Natural killer cell (primary cell): Measurements from ENCODE around the gene PRCD. TPM values are rescaled to one million over a fixed set of nuclear protein-coding genes. Genes with fewer than 3 reads are reported as not detected.
"Not testable (repeated sequence)": the region's sequence is repeated elsewhere in the genome, so short reads cannot be mapped to it uniquely, and the experiment has no call there.

Experiments used
- ATAC-seq, 3 donors: fragments of 150-1000 bp in 2 of 3; fragments of 200-7000 bp in 1 of 3; cut with Tn5 transposase; 1 replicate in 1 of 3; 2 replicates in 2 of 3; pipeline ENCODE4 v1.10.0; 2021; ENCODE audit warnings: mild to moderate bottlenecking in 2 of 3, moderate library complexity in 2 of 3
- DNase-seq, 2 donors: peaks; one replicate each; pipeline versions ENCODE4 v3.0.0 to v3.0.0-alpha.2; 2013 to 2021; ENCODE audit warnings: mixed read lengths in 1 of 2
- H3K27ac ChIP-seq: one replicate; pipeline ENCODE4 v1.5.1; 2013; ENCODE audit warnings: mild to moderate bottlenecking, low read length
- H3K27me3 ChIP-seq: one replicate; pipeline ENCODE4 v1.6.1; 2013; ENCODE audit warnings: low read length; ENCODE audit not compliant: control insufficient read depth, insufficient read depth
- H3K36me3 ChIP-seq: one replicate; pipeline ENCODE4 v1.6.1; 2013; ENCODE audit warnings: low read length; ENCODE audit not compliant: control insufficient read depth, insufficient read depth
- H3K4me1 ChIP-seq: one replicate; pipeline ENCODE4 v1.6.1; 2013; ENCODE audit warnings: low read length; ENCODE audit not compliant: control insufficient read depth, insufficient read depth
- H3K4me3 ChIP-seq: one replicate; pipeline ENCODE4 v1.5.1; 2013; ENCODE audit warnings: low read length
- H3K9me3 ChIP-seq: one replicate; pipeline ENCODE4 v1.6.1; 2013; ENCODE audit warnings: low read length; ENCODE audit not compliant: control insufficient read depth, insufficient read depth
- H3K27ac Mint-ChIP-seq, 2 donors: one replicate each; pipeline ENCODE4 v1.8.0; 2022; ENCODE audit warnings: mild to moderate bottlenecking in 2 of 2, mixed read lengths in 2 of 2, moderate library complexity in 1 of 2
- H3K27me3 Mint-ChIP-seq, 2 donors: one replicate each; pipeline ENCODE4 v1.8.0; 2022; ENCODE audit warnings: low read depth in 2 of 2, mixed read lengths in 2 of 2
- H3K36me3 Mint-ChIP-seq: one replicate; pipeline ENCODE4 v1.8.0; 2022; ENCODE audit warnings: mixed read lengths
- H3K4me1 Mint-ChIP-seq, 2 donors: one replicate each; pipeline ENCODE4 v1.8.0; 2022; ENCODE audit warnings: mixed read lengths in 2 of 2
- H3K4me3 Mint-ChIP-seq: one replicate; pipeline ENCODE4 v1.8.0; 2022; ENCODE audit warnings: mild to moderate bottlenecking, moderate library complexity, mixed read lengths
- H3K9me3 Mint-ChIP-seq, 2 donors: one replicate each; pipeline ENCODE4 v1.8.0; 2022; ENCODE audit warnings: mixed read lengths in 2 of 2
- WGBS: methylation state at CpG from one replicate; pipeline ENCODE4 v1.1.7; 2013; ENCODE audit warnings: missing lambda C conversion rate; ENCODE audit not compliant: insufficient coverage; 5-methylcytosine and 5-hydroxymethylcytosine counted together
- intact Hi-C: fragments of 100-400 bp; cut with micrococcal nuclease; formaldehyde crosslinking; loops from one replicate; pipeline ENCODE4 v1.14.2; 2022
- total RNA-seq, 4 donors: library from RNA; stranded (reverse); fragments of 120-200 nt in 1 of 4; gene quantifications; one replicate each; pipeline versions ENCODE4 v1.2.3 to v1.2.4, GENCODE V29; 2013 to 2022
- TF ChIP-seq, protein P1 (sequence below): fragments of 200-600 bp; IDR thresholded peaks from one replicate; pipeline ENCODE4 v1.8.0; 2022; ENCODE audit warnings: antibody characterized with exemption

The PRCD gene
- total RNA-seq, 3 donors from 2014 or later (not counting 1 experiment from before 2014, with no cell fraction given) = 0.77 to 1.1 (median 0.82) TPM

GRCh38 chr17:76521262-76521661 is 18.6 kb upstream of the PRCD start:
- Mint-ChIP-seq H3K27ac (no peak overlapping the region), H3K4me3 (no peak overlapping the region), H3K4me1 (peaks cover 14 to 41% of the 10 kb centered on the region in 2 donors), H3K9me3 (no peaks in the 10 kb centered on the region), H3K27me3 (no peaks in the 10 kb centered on the region), H3K36me3 (no peaks in the 10 kb centered on the region)
- 96% methylated on average over 7 of the region's 7 CpGs for WGBS
- intact Hi-C loops = no loop called here
- Histone ChIP-seq H3K9me3 (no peaks in the 10 kb centered on the region), H3K27ac (no peak overlapping the region), H3K4me1 (peaks cover 36% of the 10 kb centered on the region), H3K27me3 (no peaks in the 10 kb centered on the region), H3K4me3 (no peak overlapping the region), H3K36me3 (no peaks in the 10 kb centered on the region)
- TF ChIP-seq, protein P1, sequence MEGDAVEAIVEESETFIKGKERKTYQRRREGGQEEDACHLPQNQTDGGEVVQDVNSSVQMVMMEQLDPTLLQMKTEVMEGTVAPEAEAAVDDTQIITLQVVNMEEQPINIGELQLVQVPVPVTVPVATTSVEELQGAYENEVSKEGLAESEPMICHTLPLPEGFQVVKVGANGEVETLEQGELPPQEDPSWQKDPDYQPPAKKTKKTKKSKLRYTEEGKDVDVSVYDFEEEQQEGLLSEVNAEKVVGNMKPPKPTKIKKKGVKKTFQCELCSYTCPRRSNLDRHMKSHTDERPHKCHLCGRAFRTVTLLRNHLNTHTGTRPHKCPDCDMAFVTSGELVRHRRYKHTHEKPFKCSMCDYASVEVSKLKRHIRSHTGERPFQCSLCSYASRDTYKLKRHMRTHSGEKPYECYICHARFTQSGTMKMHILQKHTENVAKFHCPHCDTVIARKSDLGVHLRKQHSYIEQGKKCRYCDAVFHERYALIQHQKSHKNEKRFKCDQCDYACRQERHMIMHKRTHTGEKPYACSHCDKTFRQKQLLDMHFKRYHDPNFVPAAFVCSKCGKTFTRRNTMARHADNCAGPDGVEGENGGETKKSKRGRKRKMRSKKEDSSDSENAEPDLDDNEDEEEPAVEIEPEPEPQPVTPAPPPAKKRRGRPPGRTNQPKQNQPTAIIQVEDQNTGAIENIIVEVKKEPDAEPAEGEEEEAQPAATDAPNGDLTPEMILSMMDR = no peak
- no peak for ATAC-seq
- no peak for DNase-seq

DNA sequence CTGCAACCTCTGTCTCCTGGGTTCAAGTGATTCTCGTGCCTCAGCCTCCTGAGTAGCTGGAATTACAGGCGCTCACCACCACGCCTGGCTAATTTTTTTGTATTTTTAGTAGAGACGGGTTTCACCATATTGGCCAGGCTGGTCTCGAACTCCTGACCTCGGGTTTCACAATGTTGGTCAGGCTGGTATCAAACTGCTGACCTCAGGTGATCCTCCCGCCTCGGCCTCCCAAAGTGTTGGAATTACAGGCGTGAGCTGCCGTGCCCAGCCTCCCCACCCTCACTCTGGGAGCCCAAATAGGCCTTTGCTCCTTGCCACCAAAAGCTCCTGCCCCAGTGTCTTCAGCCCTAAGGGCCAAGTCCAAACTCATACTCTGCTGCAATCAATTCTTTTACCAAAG is 18.2 kb upstream of the PRCD start:
- H3K27me3 ChIP-seq, H3K27me3 Mint-ChIP-seq, H3K4me3 ChIP-seq, ATAC-seq, H3K9me3 Mint-ChIP-seq, H3K36me3 ChIP-seq, H3K9me3 ChIP-seq, H3K27ac ChIP-seq, H3K27ac Mint-ChIP-seq, H3K36me3 Mint-ChIP-seq, H3K4me3 Mint-ChIP-seq, intact Hi-C loops, DNase-seq: not testable (repeated sequence)
- peaks cover 32% of the 10 kb centered on the region for H3K4me1 ChIP-seq
- peaks cover 14 to 36% of the 10 kb centered on the region in 2 donors for H3K4me1 Mint-ChIP-seq
- 81% methylated on average over 10 of the region's 10 CpGs for WGBS

GRCh38 chr17:76523084-76524037 is 16.5 kb upstream of the PRCD start:
- H3K9me3 Mint-ChIP-seq = no peaks in the 10 kb centered on the region
- no peaks in the 10 kb centered on the region for H3K36me3 Mint-ChIP-seq
- TF ChIP-seq, protein P1 = peak; percentile 100
- DNase-seq (peak; percentile 80 to 92), ATAC-seq (peak; percentile 74 to 84 (median 79))
- no peaks in the 10 kb centered on the region for H3K9me3 ChIP-seq
- H3K4me1 Mint-ChIP-seq = peaks cover 25 to 44% of the 10 kb centered on the region in 2 donors
- peak overlapping the region in 1 of 2 donors; percentile 70 for H3K27ac Mint-ChIP-seq
- H3K27me3 Mint-ChIP-seq = no peaks in the 10 kb centered on the region
- H3K27me3 ChIP-seq = no peaks in the 10 kb centered on the region
- no peak overlapping the region for H3K27ac ChIP-seq
- intact Hi-C loops = loop anchor here (1.0 kb wide), 4 partner anchors 24 to 192 kb away; no protein-coding TSS in a partner anchor
- no peak overlapping the region for H3K4me3 ChIP-seq
- peaks cover 32% of the 10 kb centered on the region for H3K4me1 ChIP-seq
- H3K36me3 ChIP-seq = no peaks in the 10 kb centered on the region
- WGBS = 12% methylated on average over 32 of the region's 35 CpGs
- peak overlapping the region; percentile 35 for H3K4me3 Mint-ChIP-seq
